GM18511 (cell line): ENCODE results near the gene MYRIP.
"Not testable (repeated sequence)": the region's sequence is repeated elsewhere in the genome, so short reads cannot be mapped to it uniquely, and the experiment has no call there.

Experiments used
- ATAC-seq: cut with Tn5 transposase; IDR thresholded peaks from one replicate; pipeline ENCODE4 v1.9.1; 2021; ENCODE audit warnings: mild to moderate bottlenecking, moderate library complexity; ENCODE audit not compliant: unreplicated experiment

The MYRIP gene

DNA sequence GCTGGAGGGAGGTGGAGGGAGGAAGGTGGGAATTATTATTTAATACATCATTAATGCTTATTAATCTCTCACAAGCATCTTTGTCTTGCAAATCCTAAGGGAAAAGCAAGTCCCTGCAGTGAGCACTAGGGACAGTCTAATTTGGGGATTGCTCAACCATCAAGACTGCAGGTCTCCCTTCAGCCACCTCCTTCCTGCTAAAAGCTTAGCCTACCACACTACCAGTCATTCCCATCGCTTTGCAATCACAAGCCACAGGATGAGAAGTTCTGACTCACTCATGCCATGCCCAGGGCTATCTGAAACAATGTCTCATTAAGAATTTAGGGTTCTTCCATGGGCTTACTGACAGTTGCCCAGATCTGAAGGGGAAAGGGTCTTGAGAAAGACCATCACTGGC is 449.1 kb downstream of the MYRIP start:
- no peak for ATAC-seq

DNA sequence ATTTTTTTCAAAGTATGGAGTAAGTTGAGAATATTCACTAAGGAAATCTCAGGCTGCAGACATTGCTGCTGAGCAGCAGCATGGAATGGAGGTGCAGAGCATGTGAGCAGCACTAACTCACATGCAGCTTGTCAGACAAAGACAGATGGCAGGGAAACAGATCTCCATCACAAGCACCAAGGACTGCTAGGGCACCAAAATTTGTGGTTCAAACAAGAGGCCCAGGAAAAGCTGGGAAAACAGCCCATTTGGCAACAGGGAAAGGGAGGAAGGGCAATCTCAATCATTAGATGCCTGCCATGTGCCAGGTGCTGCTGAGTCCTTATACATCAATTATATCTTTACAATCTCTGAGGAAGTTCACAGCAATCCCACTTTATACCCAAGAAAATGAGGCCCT is 452.9 kb downstream of the MYRIP start:
- ATAC-seq, result no peak

DNA sequence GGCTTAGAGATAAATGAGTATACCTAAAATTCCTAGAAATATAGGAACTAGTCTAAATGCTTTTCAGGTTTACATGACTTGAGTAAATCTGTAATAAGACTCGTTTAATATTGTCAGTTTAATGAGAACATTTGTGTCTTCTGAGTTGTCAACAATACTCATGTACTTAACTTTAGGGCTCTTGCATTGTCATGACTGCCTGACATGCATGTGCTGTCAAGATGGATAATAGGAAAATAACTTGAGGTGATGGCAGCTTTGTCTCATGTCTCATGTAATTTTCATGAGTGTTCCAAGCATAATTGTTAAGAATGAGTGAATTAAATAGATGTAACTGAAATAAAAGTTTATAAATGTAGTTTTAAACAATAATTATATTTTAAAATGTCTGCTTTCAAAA is 455.0 kb downstream of the MYRIP start:
- no peak for ATAC-seq

DNA sequence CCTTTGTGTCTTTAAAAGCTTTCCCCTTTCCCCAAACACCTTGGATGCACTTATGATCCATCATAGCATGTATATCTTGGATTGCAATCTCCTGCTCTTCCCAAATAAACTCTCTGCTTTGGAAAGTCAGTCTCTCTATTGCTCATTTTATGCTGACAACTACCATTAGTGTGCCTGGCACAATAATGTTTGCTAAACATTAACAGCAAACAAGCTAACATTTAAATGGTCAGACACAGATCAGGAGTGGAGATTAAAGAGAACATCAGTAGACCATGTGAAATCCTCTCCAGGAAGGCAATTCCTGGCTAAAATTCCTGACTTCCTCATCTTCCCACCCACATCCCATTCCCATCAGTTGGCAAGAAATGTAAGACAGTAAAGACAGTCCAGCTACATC is 455.8 kb downstream of the MYRIP start:
- no peak for ATAC-seq

DNA sequence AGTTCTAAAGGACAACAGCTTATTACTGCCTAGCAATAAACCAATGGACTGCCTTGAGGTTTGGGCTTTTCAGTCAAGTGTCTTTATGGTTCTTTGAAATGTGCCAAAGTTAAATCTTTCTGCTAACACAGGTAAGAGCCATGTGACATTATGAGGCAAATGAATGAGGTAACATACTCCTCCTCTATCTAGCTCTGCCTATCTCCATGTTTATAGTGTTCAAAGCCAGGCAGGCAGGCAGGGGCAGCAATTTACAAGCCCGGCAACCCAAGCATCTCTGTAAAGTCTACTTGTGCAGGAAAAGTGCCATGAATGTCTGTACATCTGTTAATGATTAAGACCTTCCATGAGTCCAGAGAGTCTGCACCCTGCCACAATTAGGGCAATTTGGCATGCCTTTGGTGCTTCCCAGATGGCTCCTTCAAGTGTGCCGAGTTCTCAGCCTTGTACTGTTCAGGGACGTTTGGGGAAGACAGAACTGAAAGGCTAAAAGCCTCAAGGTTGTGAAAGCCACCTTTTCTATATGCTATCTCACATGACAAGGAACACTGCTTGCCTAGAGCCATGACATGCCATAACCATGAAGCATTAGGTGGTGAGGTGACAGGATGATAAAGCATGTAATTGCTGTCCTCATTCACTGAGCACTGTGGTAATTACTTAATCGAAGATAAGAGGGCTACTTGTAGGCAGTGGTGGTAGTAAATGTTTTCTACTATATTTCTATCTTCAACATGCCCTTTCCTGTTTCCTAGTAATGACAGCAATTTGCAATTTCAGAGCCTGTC is 458.7 kb downstream of the MYRIP start:
- no peak for ATAC-seq

DNA sequence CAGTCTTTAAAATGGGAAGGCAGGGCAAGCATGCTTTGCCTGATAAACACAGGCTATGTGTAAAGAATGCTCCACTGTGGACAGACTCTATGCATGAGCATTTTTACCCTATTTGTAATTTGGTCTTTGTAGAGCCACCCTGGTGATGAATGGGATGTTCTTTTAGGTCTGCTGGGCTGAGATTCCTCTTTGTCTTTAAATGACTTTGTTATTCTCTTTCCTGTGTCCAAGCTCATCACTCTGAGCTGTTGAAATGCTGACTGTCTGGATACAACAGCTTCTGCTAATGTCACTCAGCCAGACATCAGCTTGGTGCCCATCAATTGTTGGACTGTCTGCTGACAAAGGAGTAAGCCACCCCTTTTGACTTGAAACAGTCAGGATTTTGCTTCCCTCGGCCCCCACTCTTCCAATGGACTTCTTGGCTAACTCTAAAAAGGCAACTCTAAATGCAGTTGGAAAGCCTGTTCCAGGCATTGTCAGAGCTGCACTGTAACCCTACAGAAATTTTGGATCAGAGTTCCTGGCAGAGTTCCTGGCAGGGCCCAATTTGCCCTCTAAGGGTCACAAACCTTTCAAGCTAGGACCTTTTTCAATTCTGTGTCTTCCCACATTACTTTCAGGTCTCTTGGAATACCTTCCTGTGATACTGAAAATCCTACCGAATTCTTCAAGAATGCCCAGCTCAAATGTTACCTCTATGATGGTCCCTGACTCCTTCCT is 459.6 kb downstream of the MYRIP start:
- no peak for ATAC-seq

DNA sequence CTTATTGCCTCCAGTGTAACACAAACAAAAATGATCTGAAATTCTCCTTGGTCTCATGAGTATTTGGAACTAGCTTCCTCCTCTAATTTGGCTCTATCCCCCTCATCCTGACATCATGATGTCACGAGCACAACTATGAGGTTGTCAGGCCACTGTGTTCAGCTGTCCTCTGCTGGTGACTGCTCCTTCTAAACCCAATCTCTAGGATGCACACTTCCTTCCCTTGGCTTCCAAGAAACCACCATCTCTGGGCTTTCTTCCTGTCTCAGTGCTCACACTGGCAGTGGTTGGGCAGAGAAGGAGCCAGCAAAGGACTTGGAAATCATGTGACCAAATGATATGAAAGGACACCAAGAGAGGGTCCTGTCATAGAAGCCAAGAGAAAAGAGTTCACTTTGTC is 469.4 kb downstream of the MYRIP start:
- ATAC-seq, result no peak

DNA sequence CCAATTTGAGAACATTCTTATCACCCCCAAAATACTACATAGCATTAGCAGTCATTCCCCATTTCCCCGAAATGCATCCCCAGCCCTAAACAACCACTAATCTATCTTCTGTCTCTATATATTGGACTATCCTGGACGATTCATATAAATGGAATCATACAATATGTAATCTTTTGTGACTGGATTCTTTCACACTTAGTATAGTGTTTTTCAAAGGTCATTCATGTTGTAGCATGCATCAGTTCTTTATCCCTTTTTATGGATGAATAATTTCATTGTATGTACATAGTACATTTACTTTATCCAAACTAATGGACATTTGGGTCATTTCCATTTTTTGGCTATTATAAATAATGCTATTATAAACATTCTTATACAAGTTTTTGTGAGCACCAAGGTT is 472.6 kb downstream of the MYRIP start:
- no peak for ATAC-seq

DNA sequence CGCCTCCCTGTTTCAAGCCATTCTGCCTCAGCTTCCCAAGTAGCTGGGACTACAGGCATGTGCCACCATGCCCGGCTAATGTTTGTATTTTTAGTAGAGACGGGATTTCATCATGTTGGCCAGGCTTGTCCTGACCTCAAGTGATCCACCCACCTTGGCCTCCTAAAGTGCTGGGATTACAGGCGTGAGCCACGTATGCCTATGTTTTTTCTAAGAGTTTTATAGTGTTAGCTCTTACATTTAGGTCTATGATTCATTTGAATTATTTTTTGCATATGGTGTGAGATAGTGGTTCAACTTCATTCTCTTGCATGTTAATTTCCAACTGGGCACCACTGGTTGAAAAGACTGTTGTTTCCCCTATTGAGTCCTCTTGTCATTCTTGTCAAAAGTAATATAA is 473.6 kb downstream of the MYRIP start:
- ATAC-seq, result not testable (repeated sequence)

DNA sequence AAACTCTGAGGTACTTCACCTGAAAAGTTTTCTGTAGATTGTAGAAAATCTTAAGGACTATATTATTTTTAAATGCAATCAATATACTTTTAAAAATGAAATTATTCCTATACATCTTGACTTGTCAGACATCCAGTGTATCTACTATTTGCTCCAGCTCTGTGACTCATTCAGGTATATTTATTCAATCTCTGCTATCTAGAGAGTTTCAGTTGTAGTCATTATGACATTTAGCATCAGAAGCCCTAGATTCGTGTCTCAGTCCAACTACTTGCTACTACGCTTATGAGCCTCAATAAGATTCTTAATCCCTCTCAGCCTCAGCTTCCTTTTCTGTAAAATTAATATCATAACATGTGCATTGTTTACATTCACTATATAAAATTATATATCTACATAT is 477.8 kb downstream of the MYRIP start:
- no peak for ATAC-seq

DNA sequence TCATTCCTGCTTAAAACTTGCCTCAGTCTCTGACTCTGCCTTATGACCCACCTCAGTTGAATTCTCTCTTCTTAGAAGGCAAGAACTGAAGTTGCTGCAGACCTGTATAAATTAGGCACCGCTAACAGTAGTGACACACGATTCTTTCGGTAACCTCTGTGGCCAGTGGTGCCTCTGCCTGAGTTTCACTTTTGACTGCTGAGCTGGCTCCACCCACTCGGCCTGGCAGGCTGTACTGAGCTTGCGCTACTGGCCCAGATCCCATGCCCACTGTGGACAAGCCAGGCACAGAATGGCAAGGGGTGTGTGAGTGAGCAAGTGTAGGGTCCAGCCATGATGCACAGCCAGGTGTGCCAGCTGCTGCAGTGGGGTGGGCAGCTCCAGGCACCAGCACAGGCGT is 481.0 kb downstream of the MYRIP start:
- no peak for ATAC-seq

DNA sequence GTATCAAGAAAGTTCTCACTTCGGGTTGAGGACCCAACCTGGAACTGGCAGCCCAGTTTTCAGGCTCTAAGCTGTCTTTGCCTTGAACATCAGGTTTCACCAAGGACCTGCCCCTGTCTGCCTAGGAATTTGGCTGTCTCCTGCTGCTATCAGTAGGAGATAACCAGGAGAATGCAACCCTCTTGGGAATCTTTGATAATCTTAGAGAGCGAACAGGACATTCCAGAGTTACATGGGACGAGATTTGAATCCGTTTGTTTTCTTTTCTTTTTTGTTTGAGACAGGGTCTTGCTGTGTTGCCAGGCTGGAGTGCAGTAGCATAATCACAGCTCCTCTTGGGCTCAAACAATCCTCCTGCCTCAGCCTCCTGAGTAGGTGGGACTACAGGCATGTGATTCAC is 482.1 kb downstream of the MYRIP start:
- no peak for ATAC-seq

DNA sequence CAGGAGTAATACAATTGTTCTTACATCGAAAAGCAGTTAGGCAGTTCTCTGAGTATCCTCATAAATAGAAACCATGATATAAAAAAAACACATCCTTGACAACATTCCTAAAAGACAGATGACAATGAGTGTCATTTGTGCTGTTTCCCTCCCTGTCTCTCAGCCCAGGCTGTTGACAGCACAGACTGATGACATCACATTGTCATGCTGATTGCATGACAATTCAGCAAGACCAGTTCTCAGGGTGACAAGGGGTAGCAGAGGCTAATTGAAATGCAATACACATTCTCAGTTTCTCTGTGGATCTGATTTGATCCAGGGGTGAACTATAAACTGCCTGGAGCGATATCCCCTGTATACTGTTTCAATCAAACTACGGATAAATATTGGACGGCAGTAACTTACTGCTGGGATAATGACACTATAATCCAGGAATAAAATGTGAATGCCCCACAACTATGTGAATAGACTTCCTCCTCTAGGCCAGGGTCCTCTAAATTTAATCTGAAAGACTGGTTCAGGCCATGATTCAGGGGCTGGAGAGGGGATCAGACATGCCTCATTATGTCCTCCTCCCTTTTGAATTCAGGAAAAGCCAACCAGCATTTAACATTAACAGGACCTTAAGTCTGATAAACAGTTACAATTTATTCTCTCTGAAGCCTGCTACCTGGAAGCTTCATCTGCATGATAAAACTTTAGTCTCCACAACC is 483.4 kb downstream of the MYRIP start:
- no peak for ATAC-seq

DNA sequence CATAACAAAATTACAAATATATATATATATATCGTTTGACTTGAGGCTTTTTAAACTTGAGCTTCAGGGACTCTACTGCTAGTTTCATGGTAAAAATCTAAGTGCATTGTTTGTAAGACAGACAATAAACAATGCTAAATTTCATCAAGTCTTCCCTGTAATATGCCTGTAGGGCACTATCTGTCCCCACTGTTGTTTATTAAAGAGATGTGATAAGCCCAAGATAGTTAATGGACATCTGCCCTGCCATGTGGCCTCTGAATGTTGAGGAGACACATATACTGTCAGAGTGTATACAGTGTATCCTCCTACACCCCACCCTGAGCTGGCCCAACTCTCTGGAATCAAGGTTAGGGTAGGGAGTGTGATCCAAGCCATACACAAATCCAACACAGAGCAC is 485.0 kb downstream of the MYRIP start:
- ATAC-seq, result no peak

DNA sequence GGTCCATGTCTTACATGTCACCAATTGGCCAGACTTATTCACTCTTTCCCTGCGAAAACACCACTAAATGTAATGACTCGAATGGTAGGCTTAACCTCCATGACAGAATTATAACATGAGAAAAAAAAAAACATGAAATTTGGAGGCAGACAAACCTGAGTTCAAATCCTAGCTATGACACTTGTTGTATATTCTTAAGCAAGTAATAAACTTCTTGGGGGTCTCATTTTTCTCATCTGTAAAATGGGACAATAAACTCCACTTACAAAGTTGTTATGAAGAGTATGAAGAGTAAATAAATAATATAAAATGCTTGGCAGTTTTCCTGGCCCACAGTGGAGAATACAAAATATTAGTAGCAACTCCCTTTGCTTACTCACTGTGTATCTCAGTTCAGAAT is 488.7 kb downstream of the MYRIP start:
- ATAC-seq, result no peak

DNA sequence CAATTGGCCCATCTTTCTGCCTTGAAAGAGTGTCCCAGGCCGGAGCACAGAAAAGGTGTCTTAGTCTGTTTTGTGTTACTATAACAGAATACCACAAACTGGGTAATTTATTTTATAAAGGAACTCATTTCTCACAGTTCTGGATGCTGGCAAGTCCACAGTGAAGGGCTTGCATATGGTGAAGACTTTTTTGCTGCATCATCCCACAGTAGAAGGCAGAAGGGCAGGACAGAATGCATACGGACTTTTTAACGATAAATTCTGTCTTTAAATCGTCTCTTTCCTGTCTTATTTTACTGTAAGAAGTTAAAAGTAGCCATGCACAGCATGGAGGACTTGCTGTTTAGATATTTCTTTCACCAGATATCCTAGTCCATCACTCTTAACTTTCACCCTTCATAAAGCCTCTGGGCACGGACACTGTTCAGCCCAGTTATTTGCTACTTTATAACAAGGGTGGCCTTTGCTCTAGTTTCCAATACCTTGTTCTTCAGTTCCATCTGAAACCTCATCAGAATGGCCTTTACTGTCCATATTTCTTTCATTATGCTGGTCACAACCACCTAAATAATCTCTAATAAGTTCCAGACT is 489.8 kb downstream of the MYRIP start:
- no peak for ATAC-seq

DNA sequence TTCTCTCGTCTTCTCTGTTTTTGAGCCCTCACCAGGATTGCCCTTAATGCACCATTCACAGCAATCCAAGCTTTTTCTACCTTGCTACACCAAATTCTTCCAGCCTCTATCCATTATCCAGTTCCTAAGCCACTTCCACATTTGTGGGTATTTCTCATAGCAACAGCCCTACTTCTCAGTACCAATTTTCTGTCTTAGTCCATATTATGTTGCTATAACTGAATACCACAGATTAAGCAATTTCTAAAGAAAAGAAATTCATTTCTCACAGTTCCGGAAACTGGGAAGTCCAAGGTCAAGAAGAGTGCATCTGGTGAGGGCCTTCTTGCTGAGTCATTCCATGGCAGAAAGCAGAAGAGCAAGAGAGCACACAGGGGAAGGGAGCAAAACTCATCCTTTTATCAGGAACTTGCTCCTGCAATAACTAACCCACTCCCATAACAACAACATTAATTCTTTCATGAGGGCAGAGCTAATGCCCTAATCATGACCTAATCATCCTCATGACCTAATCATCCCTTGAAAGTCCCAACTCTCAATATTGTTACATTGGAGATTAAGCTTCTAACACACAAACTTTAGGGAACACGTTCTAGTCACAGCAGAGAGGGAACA is 490.4 kb downstream of the MYRIP start:
- ATAC-seq, result no peak

DNA sequence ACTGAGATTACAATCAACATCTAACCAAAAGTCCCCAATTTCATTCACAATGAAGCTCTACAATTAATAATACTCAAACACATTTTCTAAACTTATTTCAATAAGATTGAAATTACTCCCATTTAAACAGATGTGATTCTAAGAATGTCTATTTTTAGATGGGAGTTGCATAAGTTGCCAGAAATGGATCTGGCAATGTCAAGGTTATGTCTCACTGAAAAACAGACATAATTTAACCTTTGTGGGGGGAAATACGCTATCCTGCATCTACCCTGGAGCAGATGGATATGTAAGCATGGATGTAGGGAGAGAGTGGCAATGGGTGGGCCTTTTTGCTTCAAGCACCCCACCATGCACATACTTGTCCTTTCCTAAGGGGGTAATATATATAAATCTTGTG is 493.4 kb downstream of the MYRIP start:
- ATAC-seq, result no peak

DNA sequence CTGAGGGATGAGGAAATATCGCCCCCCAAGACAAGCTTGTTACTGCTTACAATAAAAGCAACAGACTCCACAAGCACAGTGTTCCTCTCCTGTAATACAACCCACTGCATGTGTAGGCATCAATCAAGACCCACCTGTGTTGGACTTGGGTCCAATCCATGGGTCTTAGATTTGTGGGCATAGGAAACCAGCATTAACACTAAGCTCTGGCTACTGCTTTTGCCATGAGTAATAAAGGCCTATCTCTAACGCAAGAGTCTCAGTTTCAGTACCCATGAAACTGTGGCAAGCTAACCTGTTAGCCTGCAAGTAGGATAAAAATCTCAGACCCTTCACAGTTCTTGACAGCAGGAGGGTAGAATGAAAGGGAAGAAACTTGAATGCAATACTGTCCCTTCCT is 494.9 kb downstream of the MYRIP start:
- no peak for ATAC-seq

DNA sequence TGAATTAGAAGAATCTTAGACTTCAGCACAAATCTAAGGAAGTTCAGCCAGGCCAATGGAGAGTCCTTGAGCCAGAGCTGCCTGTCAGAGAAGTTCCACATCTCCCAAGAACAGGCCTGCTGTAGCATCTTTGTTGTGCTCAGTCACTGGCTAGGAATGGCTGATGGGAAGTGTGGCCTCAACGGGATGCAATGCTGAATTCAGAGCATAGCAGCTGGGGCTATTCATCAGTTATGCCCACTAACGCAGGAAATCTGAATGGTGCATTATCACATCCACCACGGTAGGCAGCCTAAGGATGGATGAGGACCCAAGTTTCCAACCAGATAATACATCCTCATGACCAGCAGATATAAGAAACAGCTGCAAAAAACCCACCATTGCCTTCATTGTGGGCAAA is 496.9 kb downstream of the MYRIP start:
- ATAC-seq, result no peak

DNA sequence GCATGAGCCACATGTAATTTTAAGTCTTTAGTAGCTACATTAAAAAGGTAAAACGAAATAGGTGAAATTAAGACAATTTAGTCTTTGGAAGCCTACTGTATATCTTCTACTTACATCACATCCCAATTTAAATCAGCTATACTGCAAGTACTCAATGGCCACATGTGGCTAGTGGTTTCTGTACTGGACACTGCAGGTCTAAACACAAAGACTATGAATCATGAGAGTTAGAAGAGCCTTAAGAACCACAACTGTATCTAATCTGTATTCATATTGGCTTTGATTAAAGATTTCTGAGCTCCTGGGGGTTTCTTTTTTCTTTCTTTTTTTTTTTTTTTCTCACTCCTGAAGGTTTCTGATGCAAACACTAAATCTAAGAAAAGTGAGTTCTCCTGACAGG is 497.8 kb downstream of the MYRIP start:
- ATAC-seq, result no peak
